IgD-negative memory B cell (primary cell): ENCODE results near the gene SCD. TPM values are rescaled to one million over a fixed set of nuclear protein-coding genes. Genes with fewer than 3 reads are reported as not detected.
A peak's percentile ranks its signal among the peaks of the same experiment; 100 is the strongest.
"Not testable (repeated sequence)": the region's sequence is repeated elsewhere in the genome, so short reads cannot be mapped to it uniquely, and the experiment has no call there.

Experiments used
- H3K27ac Mint-ChIP-seq, 3 donors: one replicate each; pipeline ENCODE4 v1.8.0; 2020 to 2022; ENCODE audit warnings: mild to moderate bottlenecking in 3 of 3, mixed read lengths in 3 of 3, moderate library complexity in 1 of 3
- H3K27me3 Mint-ChIP-seq: one replicate; pipeline ENCODE4 v1.8.0; 2021; ENCODE audit warnings: mixed read lengths
- H3K36me3 Mint-ChIP-seq: one replicate; pipeline ENCODE4 v1.8.0; 2020; ENCODE audit warnings: mild to moderate bottlenecking, mixed read lengths
- H3K4me1 Mint-ChIP-seq, 3 donors: one replicate each; pipeline ENCODE4 v1.8.0; 2020 to 2022; ENCODE audit warnings: mixed read lengths in 3 of 3, mild to moderate bottlenecking in 1 of 3
- H3K4me3 Mint-ChIP-seq, 4 donors: one replicate each; pipeline ENCODE4 v1.8.0; 2020 to 2022; ENCODE audit warnings: mild to moderate bottlenecking in 4 of 4, mixed read lengths in 4 of 4, moderate library complexity in 3 of 4
- H3K9me3 Mint-ChIP-seq, 3 donors: one replicate each; pipeline ENCODE4 v1.8.0; 2020 to 2021; ENCODE audit warnings: mixed read lengths in 3 of 3, mild to moderate bottlenecking in 1 of 3
- polyA plus RNA-seq: library from polyadenylated mRNA; unstranded; fragments of 300-500 nt; fragmentation: Illumina TruSeq; gene quantifications from one replicate; pipeline ENCODE4 v1.2.3, GENCODE V29; 2021

Gene SCD
- 2.2 TPM for polyA plus RNA-seq

DNA sequence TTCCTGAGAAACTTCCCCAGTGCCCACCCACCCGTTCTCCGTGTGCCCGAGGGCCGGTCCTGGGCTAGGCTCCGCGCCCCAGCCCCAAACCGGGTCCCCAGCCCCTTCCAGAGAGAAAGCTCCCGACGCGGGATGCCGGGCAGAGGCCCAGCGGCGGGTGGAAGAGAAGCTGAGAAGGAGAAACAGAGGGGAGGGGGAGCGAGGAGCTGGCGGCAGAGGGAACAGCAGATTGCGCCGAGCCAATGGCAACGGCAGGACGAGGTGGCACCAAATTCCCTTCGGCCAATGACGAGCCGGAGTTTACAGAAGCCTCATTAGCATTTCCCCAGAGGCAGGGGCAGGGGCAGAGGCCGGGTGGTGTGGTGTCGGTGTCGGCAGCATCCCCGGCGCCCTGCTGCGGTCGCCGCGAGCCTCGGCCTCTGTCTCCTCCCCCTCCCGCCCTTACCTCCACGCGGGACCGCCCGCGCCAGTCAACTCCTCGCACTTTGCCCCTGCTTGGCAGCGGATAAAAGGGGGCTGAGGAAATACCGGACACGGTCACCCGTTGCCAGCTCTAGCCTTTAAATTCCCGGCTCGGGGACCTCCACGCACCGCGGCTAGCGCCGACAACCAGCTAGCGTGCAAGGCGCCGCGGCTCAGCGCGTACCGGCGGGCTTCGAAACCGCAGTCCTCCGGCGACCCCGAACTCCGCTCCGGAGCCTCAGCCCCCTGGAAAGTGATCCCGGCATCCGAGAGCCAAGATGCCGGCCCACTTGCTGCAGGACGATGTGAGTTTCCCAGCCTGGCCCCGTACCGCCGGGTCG lies at the start of gene SCD:
Gene SCD (plus strand): TSS at position 469 of the 803 bp plus-strand sequence. CDS start 272 bp downstream, at position 741.
- peak within 1 kb of the TSS; percentile 88 to 95 (median 92) for H3K4me3 Mint-ChIP-seq
- peaks cover 7 to 18% (median 18%) of the 10 kb centered on the region in 3 donors for H3K4me1 Mint-ChIP-seq
- peak within 1 kb of the TSS; percentile 61 to 81 (median 71) for H3K27ac Mint-ChIP-seq
- no peaks in the 10 kb centered on the region for H3K9me3 Mint-ChIP-seq
- H3K36me3 Mint-ChIP-seq = no peaks in the 10 kb centered on the region
- peaks cover 8% of the 10 kb centered on the region for H3K27me3 Mint-ChIP-seq

DNA sequence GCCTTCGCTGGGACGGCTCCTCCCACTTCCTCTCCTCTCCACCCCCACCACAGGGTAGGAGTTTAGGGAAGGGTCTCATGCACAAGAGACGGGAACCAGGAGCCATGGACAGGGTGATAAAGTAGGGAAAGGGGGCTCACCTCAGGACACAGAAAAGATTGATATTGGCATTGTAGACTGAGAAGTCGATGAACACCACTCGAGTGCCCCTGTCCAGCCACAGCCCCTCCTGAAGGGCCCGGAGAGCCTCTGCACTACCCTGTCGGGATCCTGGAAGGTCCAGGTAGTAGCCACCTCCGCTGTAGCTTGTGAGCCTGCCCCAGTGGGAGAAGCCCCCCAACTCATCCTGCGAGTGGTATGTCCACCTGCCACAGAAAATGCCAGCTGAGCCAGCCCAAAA lies 49.8 kb upstream of the SCD start:
- H3K36me3 Mint-ChIP-seq = no peaks in the 10 kb centered on the region
- peaks cover 8% of the 10 kb centered on the region for H3K27me3 Mint-ChIP-seq
- H3K4me3 Mint-ChIP-seq = no peak overlapping the region
- no peak overlapping the region for H3K27ac Mint-ChIP-seq
- peaks cover 0 to 3% (median 0%) of the 10 kb centered on the region in 3 donors for H3K4me1 Mint-ChIP-seq
- peaks cover 0 to 4% (median 2%) of the 10 kb centered on the region in 3 donors for H3K9me3 Mint-ChIP-seq

DNA sequence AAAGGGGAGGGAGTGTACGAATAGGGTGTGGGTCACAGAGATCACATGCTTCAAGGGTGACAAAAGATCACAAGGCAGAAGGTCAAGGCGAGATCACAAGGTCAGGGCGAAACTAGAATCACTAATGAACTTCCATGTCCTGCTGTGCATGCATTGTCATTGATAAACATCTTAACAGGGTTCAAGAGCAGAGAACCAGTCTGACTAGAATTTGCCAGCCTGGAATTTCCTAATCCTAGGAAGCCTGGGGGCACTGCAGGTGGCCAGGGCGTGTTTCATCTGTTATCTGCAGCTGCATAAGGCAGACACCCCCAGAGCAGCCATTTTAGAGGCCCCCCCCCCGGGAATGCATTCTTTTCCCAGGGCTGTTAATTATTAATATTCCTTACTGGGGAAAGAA lies 45.9 kb upstream of the SCD start:
- not testable (repeated sequence) for H3K36me3 Mint-ChIP-seq, H3K4me3 Mint-ChIP-seq, H3K9me3 Mint-ChIP-seq, H3K4me1 Mint-ChIP-seq, H3K27ac Mint-ChIP-seq
- H3K27me3 Mint-ChIP-seq = peaks cover 17% of the 10 kb centered on the region

DNA sequence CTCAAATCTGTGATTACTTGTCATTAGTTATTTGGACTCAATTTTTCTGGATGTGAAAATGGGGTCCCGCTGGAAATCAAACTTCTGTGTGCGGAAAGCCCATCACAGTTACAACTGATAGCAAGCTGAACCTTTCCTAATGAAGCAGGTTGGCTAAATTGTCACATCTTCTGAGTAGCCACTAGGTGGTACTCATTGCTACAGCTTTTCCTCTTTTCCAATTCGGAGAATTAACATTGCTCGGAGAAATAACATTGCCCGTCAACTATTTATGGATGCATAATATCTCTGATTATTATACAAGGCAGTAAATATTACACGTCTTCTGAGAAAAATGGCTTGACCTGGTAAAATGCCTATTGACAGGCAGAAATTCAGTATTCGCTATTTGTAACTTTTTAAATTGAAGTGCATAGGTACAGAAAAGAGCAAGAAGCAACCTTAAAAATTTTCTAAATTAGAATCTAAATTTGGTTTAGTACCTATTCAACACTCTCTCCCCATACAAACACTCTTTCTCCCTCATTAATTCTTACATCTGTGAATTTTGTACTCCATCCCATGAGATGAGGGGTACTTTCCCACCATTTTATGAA lies 43.2 kb upstream of the SCD start:
- H3K9me3 Mint-ChIP-seq = peaks cover 0 to 4% (median 2%) of the 10 kb centered on the region in 3 donors
- H3K4me1 Mint-ChIP-seq = no peaks in the 10 kb centered on the region
- H3K27me3 Mint-ChIP-seq = peaks cover 21% of the 10 kb centered on the region
- no peak overlapping the region for H3K27ac Mint-ChIP-seq
- H3K36me3 Mint-ChIP-seq = no peaks in the 10 kb centered on the region
- no peak overlapping the region for H3K4me3 Mint-ChIP-seq

DNA sequence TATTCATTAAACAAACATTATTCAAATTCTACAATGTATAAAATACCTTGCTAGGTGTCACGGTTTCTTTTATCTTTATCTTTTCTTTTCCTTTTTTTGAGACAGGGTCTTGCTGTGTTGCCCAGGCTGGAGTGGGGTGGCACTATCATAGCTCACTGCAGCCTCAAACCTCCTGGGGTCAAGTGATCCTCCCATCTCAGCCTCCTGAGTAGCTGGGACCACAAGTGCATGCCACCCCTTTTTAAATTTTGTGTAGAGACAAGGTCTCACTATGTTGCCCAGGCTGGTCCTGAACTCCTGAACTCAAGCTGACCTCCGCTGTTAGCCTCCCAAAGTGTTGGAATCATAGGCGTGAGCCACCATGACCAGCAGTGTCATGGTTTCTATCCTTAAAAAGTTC lies 42.6 kb upstream of the SCD start:
- H3K27me3 Mint-ChIP-seq = peaks cover 21% of the 10 kb centered on the region
- no peak overlapping the region for H3K27ac Mint-ChIP-seq
- no peak overlapping the region for H3K4me3 Mint-ChIP-seq
- H3K9me3 Mint-ChIP-seq = peaks cover 0 to 4% (median 2%) of the 10 kb centered on the region in 3 donors
- H3K4me1 Mint-ChIP-seq = no peaks in the 10 kb centered on the region
- no peaks in the 10 kb centered on the region for H3K36me3 Mint-ChIP-seq

DNA sequence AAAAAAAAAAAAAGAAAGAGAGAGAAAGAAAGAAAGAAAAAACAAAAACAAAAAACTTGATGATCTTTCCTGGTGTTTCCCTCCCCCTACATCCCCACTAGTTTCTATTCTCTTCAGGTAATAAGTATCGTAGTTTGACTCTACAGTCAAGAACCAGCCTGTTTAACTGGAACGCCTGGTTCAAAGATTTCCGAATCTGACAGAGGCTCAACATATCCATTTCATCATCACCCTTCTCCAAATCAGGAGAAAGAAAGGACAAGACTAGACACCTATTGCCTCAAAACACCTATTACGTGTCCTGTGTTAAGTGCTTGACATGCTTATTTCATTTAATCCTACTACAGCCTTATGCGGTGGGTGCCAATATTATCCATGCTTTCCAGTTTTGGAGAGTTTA lies 40.2 kb upstream of the SCD start:
- peaks cover 0 to 1% (median 0%) of the 10 kb centered on the region in 3 donors for H3K9me3 Mint-ChIP-seq
- H3K27ac Mint-ChIP-seq = no peak overlapping the region
- H3K4me3 Mint-ChIP-seq = no peak overlapping the region
- H3K36me3 Mint-ChIP-seq = no peaks in the 10 kb centered on the region
- H3K27me3 Mint-ChIP-seq = peaks cover 22% of the 10 kb centered on the region
- no peaks in the 10 kb centered on the region for H3K4me1 Mint-ChIP-seq

DNA sequence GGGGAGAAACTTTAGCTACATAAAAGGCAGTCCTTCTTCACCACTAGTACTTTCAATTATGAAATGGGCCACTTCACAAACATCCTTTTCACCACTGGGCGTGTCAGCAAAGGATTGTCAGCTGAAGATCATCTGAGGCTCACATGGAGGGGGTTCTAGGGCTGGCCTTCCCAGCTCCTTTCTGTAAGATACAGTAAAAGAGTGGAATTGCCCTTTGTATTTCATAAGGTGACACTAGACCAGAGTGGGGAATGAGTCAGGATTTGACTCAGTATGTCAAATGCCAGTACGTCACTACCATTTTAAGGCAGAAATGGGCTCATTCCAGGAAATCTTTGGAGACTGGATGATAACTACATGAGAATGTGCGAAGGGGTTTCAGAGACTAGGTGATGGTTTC lies 39.3 kb upstream of the SCD start:
- no peak overlapping the region for H3K4me3 Mint-ChIP-seq
- H3K36me3 Mint-ChIP-seq = no peaks in the 10 kb centered on the region
- H3K9me3 Mint-ChIP-seq = peaks cover 0 to 3% (median 0%) of the 10 kb centered on the region in 3 donors
- H3K27ac Mint-ChIP-seq = no peak overlapping the region
- peaks cover 28% of the 10 kb centered on the region for H3K27me3 Mint-ChIP-seq
- H3K4me1 Mint-ChIP-seq = no peaks in the 10 kb centered on the region

DNA sequence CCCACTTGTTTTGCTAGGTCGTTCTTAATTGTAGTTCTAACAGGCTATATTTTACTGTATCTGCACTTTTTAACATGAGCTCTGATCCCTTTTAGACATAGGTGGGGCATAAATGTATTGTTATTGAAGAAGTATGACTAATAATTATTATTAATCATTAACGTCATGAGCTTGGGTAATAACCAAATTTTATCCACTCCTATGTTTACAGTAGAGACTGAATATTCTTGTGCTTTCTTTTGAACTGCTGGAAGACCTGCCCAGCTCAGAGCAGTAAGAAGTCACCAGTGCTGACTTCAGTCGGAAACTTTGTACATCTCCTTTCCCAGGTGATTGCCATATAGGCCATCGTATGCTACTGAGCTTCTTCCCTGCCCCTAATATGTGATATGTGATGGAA lies 35.7 kb upstream of the SCD start:
- Mint-ChIP-seq H3K9me3 (peaks cover 0 to 3% (median 0%) of the 10 kb centered on the region in 3 donors), H3K4me3 (no peak overlapping the region), H3K27ac (no peak overlapping the region), H3K36me3 (no peaks in the 10 kb centered on the region), H3K27me3 (peaks cover 24% of the 10 kb centered on the region), H3K4me1 (no peaks in the 10 kb centered on the region)

DNA sequence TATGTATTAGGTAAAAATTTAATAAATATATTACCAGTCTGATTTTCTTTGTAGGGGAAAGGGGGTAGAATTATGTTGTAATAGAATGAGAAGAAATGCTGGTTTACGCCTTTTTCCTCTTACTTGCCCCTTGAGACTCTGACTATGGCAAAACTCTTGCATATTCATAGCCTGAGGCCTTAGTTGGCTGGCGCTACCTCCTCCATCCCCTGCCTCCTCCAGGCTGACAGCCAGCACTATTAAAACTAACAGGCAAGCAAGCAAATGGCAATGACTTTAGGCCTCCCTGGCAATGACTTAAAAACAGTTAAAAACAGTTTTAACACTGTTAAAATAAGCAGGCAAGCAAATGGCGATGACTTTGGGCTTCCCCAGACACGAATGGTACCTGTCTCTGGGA lies 31.4 kb upstream of the SCD start:
- no peak overlapping the region for H3K27ac Mint-ChIP-seq
- H3K27me3 Mint-ChIP-seq = peaks cover 35% of the 10 kb centered on the region
- peaks cover 0 to 3% (median 0%) of the 10 kb centered on the region in 3 donors for H3K9me3 Mint-ChIP-seq
- no peaks in the 10 kb centered on the region for H3K4me1 Mint-ChIP-seq
- no peaks in the 10 kb centered on the region for H3K36me3 Mint-ChIP-seq
- H3K4me3 Mint-ChIP-seq = no peak overlapping the region

DNA sequence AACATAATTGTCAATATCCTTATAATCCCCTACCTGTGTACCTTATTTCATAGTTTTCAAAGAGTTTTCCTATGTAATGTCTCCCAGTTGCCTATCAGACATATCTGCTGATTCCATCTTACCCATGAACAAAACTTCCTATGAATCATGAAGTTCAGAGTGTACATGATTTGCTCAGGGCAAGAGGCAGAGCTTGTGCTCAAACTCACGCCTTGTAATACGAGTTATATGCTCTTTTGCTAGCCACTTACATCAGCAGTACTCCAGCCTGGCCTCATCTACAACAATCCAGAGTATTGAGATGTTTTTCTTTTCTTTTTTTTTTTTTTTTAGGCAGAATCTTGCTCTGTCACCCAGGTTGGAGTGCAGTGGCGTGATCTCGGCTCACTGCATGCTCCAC lies 28.8 kb upstream of the SCD start:
- Mint-ChIP-seq H3K36me3 (no peaks in the 10 kb centered on the region), H3K27me3 (peaks cover 26% of the 10 kb centered on the region), H3K9me3 (no peaks in the 10 kb centered on the region), H3K4me3 (no peak overlapping the region), H3K4me1 (no peaks in the 10 kb centered on the region), H3K27ac (no peak overlapping the region)

DNA sequence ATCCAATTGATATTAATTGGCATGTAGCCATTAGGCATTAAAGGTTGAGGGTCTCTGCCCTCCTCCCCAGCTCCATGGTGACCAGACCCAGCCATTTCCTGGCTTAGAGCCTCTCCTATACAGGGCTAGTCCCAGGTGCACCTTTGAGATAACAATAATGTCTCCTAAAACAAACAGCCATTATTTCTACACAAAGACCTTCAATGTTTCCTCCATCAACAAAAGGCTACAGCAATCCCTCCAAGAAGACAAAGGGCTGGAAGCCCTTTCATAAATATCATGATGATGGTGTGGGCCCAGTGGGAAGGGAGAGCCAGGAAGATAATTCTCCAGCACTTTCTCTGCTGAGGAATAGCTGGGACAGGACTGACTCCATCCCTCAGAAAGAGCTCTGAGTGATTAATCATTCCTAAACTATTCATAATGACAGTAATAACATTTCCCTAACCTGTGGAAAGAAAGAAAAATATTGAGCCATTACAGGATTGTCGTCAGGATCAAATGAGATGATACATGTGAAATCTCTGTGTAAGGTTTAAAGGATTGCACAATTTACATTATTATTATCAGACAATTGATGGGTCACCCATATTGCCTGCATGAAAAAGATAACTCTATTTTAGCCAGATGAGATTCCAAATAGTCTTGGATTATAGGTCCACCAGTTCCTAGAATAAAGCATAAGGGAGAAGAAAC lies 27.2 kb upstream of the SCD start:
- H3K4me1 Mint-ChIP-seq = no peaks in the 10 kb centered on the region
- no peak overlapping the region for H3K27ac Mint-ChIP-seq
- no peaks in the 10 kb centered on the region for H3K36me3 Mint-ChIP-seq
- H3K27me3 Mint-ChIP-seq = peaks cover 20% of the 10 kb centered on the region
- no peaks in the 10 kb centered on the region for H3K9me3 Mint-ChIP-seq
- H3K4me3 Mint-ChIP-seq = no peak overlapping the region

DNA sequence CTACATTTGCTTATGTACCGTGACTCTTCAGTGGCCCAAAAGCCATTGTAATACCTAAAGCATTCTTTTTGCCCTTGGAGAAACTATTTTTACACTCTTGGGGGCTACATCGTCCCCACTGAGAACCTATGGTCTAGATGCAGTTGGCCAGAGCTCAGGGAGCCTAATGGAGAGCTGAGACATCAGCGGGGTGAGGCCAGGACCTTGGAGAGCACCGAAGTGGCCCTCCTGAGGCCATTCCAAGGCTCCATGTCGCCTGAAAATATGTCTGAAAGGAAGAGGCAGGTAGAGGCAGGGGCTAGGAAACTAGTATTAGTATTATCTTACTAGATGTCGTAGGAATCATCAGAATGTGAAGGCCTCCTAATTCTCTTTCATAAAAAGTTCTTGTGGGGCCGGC lies 21.9 kb upstream of the SCD start:
- Mint-ChIP-seq H3K9me3 (no peaks in the 10 kb centered on the region), H3K27me3 (peaks cover under 1% of the 10 kb centered on the region), H3K4me1 (peaks cover 15 to 20% (median 19%) of the 10 kb centered on the region in 3 donors), H3K27ac (peak overlapping the region in 1 of 3 donors; percentile 95), H3K4me3 (no peak overlapping the region), H3K36me3 (no peaks in the 10 kb centered on the region)

DNA sequence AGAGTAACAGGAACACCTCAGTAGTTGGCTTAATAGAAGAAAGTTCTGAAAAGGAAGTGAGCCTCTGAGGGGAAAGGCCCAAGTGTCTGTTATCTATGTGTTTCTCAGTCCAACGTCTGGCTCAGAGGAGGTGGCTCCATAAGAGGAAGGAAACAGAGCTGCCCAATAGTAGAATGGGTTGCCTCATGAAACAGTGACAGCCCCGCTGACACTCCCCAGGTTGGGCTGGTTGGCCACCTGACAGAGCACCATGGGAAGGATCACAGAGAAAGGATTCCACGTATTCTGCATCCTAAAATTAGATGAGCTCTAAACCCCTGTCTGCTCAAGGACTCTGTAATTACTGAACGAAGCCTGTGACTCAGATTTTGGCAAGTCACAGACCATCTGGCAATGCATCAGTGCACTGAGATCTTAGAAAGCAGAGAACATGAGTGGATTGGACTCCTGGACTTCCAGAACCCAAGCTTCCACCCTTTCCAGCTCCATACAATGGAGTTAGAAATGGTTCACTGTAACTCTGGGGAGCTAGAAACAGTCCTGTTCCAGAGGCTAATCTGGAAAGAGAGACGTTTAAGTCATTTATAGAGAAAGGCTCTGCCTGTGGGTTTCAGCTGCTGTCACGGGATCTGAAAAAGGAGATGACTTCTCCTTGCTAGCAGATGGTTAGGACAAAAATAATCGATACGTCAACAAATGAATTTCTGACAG lies 19.9 kb upstream of the SCD start:
- peaks cover 0 to 3% (median 0%) of the 10 kb centered on the region in 3 donors for H3K9me3 Mint-ChIP-seq
- no peaks in the 10 kb centered on the region for H3K36me3 Mint-ChIP-seq
- H3K27me3 Mint-ChIP-seq = peaks cover 8% of the 10 kb centered on the region
- peaks cover 15 to 20% (median 19%) of the 10 kb centered on the region in 3 donors for H3K4me1 Mint-ChIP-seq
- peak overlapping the region; percentile 54 to 95 (median 94) for H3K27ac Mint-ChIP-seq
- H3K4me3 Mint-ChIP-seq = peak overlapping the region in 3 of 4 donors; percentile 1 to 83 (median 63)

DNA sequence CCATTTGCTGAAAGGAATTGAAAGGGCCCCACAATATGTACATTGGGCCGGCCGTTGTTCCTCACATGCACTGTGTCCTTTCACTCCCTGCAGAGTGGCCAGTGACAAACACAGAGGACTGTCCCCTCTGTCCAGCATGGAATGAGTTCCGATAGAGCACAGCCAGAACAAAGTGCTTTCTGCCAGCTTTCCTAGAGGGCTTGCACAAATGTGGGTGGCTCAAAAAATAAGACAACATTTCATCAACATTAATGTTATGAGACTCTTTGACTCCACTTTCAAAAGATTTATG lies 19.4 kb upstream of the SCD start:
- Mint-ChIP-seq H3K4me3 (no peak overlapping the region), H3K27me3 (peaks cover 8% of the 10 kb centered on the region), H3K27ac (peak overlapping the region in 1 of 3 donors; percentile 94), H3K9me3 (peaks cover 0 to 3% (median 0%) of the 10 kb centered on the region in 3 donors), H3K4me1 (peaks cover 15 to 20% (median 19%) of the 10 kb centered on the region in 3 donors), H3K36me3 (no peaks in the 10 kb centered on the region)

DNA sequence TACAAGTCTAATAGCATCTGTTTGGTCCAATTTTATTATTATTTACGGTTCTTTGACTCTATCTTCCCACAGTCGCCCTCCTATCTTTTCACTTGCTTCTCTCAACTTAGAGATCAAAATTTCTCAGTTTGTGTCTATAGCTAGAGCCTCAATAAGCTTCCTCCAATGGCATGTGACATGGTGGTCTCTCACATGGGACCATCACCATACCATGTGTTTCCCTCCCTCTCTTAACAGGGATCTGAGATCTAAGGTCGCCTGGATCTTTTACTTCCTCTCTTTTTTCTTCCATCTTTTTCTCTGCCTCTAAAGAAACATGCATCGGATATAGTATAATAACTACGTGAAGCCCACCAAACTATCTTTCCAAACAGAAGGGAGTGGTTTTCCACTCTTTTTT lies 18.8 kb upstream of the SCD start:
- peaks cover 9% of the 10 kb centered on the region for H3K27me3 Mint-ChIP-seq
- H3K36me3 Mint-ChIP-seq = no peaks in the 10 kb centered on the region
- H3K4me3 Mint-ChIP-seq = no peak overlapping the region
- H3K27ac Mint-ChIP-seq = no peak overlapping the region
- H3K4me1 Mint-ChIP-seq = peaks cover 15 to 20% (median 19%) of the 10 kb centered on the region in 3 donors
- peaks cover 0 to 3% (median 0%) of the 10 kb centered on the region in 3 donors for H3K9me3 Mint-ChIP-seq
